GM23248 (cell line): ENCODE measurements around the gene CLPTM1L. TPM values are rescaled to one million over a fixed set of nuclear protein-coding genes. Genes with fewer than 3 reads are reported as not detected.

Experiments used
- DNase-seq: peaks from one replicate; pipeline ENCODE4 v3.0.0-alpha.2; 2015
- H2AFZ ChIP-seq: fragments of 200-600 bp; sonication (generic); 2 replicates; pipeline ENCODE4 v1.6.1; 2016; ENCODE audit warnings: antibody characterized with exemption
- H3F3A ChIP-seq: fragments of 200-600 bp; sonication (generic); 2 replicates; pipeline ENCODE4 v1.6.1; 2016; ENCODE audit warnings: mild to moderate bottlenecking, antibody characterized with exemption, mixed run types; ENCODE audit not compliant: insufficient read depth
- H3K27ac ChIP-seq: fragments of 200-600 bp; sonication (generic); 2 replicates; pipeline ENCODE4 v1.5.1; 2016; ENCODE audit warnings: mild to moderate bottlenecking
- H3K27me3 ChIP-seq: fragments of 200-600 bp; sonication (generic); replicated peaks from 2 replicates; pipeline ENCODE4 v1.6.1; 2016; ENCODE audit warnings: mild to moderate bottlenecking; ENCODE audit not compliant: insufficient read depth
- H3K36me3 ChIP-seq: fragments of 200-600 bp; sonication (generic); 2 replicates; pipeline ENCODE4 v1.6.1; 2016; ENCODE audit warnings: low read depth, mild to moderate bottlenecking
- H3K4me1 ChIP-seq: fragments of 200-600 bp; sonication (generic); 2 replicates; pipeline ENCODE4 v1.6.1; 2016; ENCODE audit warnings: mild to moderate bottlenecking; ENCODE audit not compliant: insufficient read depth
- H3K4me2 ChIP-seq: fragments of 200-600 bp; sonication (generic); one replicate; pipeline ENCODE4 v1.6.1; 2016; ENCODE audit warnings: mild to moderate bottlenecking; ENCODE audit not compliant: unreplicated experiment
- H3K4me3 ChIP-seq: fragments of 200-600 bp; sonication (generic); 2 replicates; pipeline ENCODE4 v1.5.1; 2016; ENCODE audit warnings: mild to moderate bottlenecking
- H3K79me2 ChIP-seq: fragments of 200-600 bp; sonication (generic); 2 replicates; pipeline ENCODE4 v1.6.1; 2016; ENCODE audit warnings: mild to moderate bottlenecking; ENCODE audit not compliant: insufficient read depth
- H3K9ac ChIP-seq: fragments of 200-600 bp; sonication (generic); 2 replicates; pipeline ENCODE4 v1.6.1; 2016; ENCODE audit warnings: mild to moderate bottlenecking
- H3K9me2 ChIP-seq: fragments of 200-600 bp; sonication (generic); 2 replicates; pipeline ENCODE4 v1.6.1; 2016; ENCODE audit warnings: mixed run types, mild to moderate bottlenecking, moderate library complexity; ENCODE audit not compliant: insufficient read depth
- H3K9me3 ChIP-seq: fragments of 200-600 bp; sonication (generic); one replicate; pipeline ENCODE4 v1.6.1; 2017; ENCODE audit warnings: low read depth
- H4K20me1 ChIP-seq: fragments of 200-600 bp; sonication (generic); 2 replicates; pipeline ENCODE4 v1.6.0; 2016; ENCODE audit not compliant: insufficient read depth
- EZH2 ChIP-seq: fragments of 200-600 bp; sonication (generic); IDR thresholded peaks from 2 replicates; pipeline ENCODE4 v1.6.1; 2018; ENCODE audit warnings: antibody characterized with exemption, mild to moderate bottlenecking; ENCODE audit not compliant: insufficient read depth, poor library complexity, severe bottlenecking
- EZH2phosphoT487 ChIP-seq: fragments of 200-600 bp; sonication (generic); IDR thresholded peaks from 2 replicates; pipeline ENCODE4 v1.6.1; 2018; ENCODE audit warnings: antibody characterized with exemption, moderate library complexity, mild to moderate bottlenecking, low read depth; ENCODE audit not compliant: insufficient read depth
- WGBS, 2 experiments: methylation state at CpG; one replicate each; pipeline ENCODE4 v1.1.6; 2015 to 2017; ENCODE audit warnings: low lambda C conversion rate in 2 of 2, low coverage in 1 of 2; ENCODE audit errors: missing lambda C conversion rate in 2 of 2; 5-methylcytosine and 5-hydroxymethylcytosine counted together
- in situ Hi-C: fragments of 300-500 bp; cut with MboI; formaldehyde crosslinking; loops from 2 replicates; pipeline ENCODE4 v1.15.0; 2020
- polyA plus RNA-seq: library from polyadenylated mRNA; unstranded; fragments of >200 nt; fragmentation: Nextera tagmentation; extraction: Ambion mirVana; gene quantifications from 2 replicates; pipeline ENCODE4 v1.2.1, GENCODE V29; 2016
- total RNA-seq: library from RNA; depleted of rRNA; stranded (reverse); fragments of >200 nt; shearing (Covaris generic); gene quantifications from 2 replicates; pipeline ENCODE4 v1.2.3, GENCODE V29; 2014

CLPTM1L gene
- total and polyA plus RNA-seq, 2 experiments from 2014 or later: 25.6 to 135 TPM

GRCh38 chr5:1316588-1317340 is 28.1 kb downstream of the CLPTM1L start:
- Histone ChIP-seq H3K9me3 (no peaks in the 10 kb centered on the region), H3K4me1 (no peaks in the 10 kb centered on the region), H3K79me2 (no peaks in the 10 kb centered on the region), H3K4me3 (no peak overlapping the region), H3K27ac (no peak overlapping the region), H3K9me2 (no peaks in the 10 kb centered on the region), H3K27me3 (no peaks in the 10 kb centered on the region), H3F3A (peaks cover 10% of the 10 kb centered on the region; the same call in 1 of the 2 replicates), H2AFZ (no peak overlapping the region), H3K9ac (no peak overlapping the region), H4K20me1 (no peaks in the 10 kb centered on the region), H3K36me3 (peaks cover 3% of the 10 kb centered on the region), H3K4me2 (no peak overlapping the region)
- DNase-seq: no peak
- in situ Hi-C loops: no loop called here
- 43 to 50% methylated on average over 16 to 17 of the region's 17 CpGs for WGBS, 2 experiments
- TF ChIP-seq EZH2 (no peak), EZH2phosphoT487 (no peak)

- no peak overlapping the region for H3K4me3 ChIP-seq
- in situ Hi-C loops: no loop called here
- TF ChIP-seq EZH2phosphoT487 (no peak), EZH2 (no peak)
These were observed 29.0 kb downstream of the CLPTM1L start for GRCh38 chr5:1315709-1316587.

GRCh38 chr5:1315018-1315708 is 29.7 kb downstream of the CLPTM1L start:
- H3K9ac ChIP-seq: no peak overlapping the region
- no peaks in the 10 kb centered on the region for H3K9me3 ChIP-seq
- H3K36me3 ChIP-seq: peaks cover 2% of the 10 kb centered on the region
- no peak overlapping the region for H3K4me3 ChIP-seq
- no peaks in the 10 kb centered on the region for H4K20me1 ChIP-seq
- no peaks in the 10 kb centered on the region for H3K79me2 ChIP-seq
- no peak for TF ChIP-seq EZH2
- TF ChIP-seq EZH2phosphoT487: no peak
- peaks cover 10% of the 10 kb centered on the region; the same call in 1 of the 2 replicates for H3F3A ChIP-seq
- H3K4me2 ChIP-seq: no peak overlapping the region
- in situ Hi-C loops: no loop called here
- no peaks in the 10 kb centered on the region for H3K4me1 ChIP-seq
- DNase-seq: no peak
- H3K9me2 ChIP-seq: no peaks in the 10 kb centered on the region
- 78 to 83% methylated on average over 13 of the region's 13 CpGs for WGBS, 2 experiments
- H2AFZ ChIP-seq: no peak overlapping the region
- H3K27ac ChIP-seq: no peak overlapping the region
- 0 out of 2 replicates have a peak, but pooled peaks cover 5% of the 10 kb centered on the region for H3K27me3 ChIP-seq

More at GRCh38 chr5:1315709-1316587, 29.0 kb downstream of the CLPTM1L start:
- Histone ChIP-seq H3F3A (peaks cover 10% of the 10 kb centered on the region; the same call in 1 of the 2 replicates), H3K27me3 (no peaks in the 10 kb centered on the region), H3K9me3 (no peaks in the 10 kb centered on the region), H3K79me2 (no peaks in the 10 kb centered on the region), H3K9ac (no peak overlapping the region), H3K27ac (no peak overlapping the region), H3K36me3 (peaks cover 3% of the 10 kb centered on the region), H3K9me2 (no peaks in the 10 kb centered on the region), H4K20me1 (no peaks in the 10 kb centered on the region), H3K4me2 (no peak overlapping the region), H2AFZ (no peak overlapping the region), H3K4me1 (no peaks in the 10 kb centered on the region)
- 48% methylated on average over 31 to 33 of the region's 33 CpGs for WGBS, 2 experiments
- DNase-seq: peak; percentile 24

DNA sequence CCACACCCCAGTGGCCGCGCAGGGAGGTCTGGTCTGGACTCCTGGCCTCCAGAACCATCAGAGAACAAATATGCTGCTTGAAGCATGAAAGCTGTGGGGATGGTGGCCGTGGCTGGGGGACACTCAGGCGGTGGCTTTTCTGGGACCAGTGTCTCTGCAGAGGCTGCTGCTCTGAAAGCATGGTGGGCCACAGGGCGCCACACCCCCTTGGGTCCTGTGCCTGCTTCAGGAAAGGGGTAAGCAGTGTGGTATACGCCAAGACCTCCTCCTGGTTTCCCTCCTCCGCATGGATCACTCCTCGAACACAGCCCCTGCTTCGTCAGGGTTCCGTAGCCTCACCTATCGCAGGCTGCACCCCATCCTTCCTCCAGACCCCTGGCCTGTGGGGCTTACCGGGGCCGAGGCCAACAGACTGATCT is 30.3 kb downstream of the CLPTM1L start:
- Histone ChIP-seq H3K4me2 (no peak overlapping the region), H3K27me3 (0 out of 2 replicates have a peak, but pooled peaks cover 10% of the 10 kb centered on the region), H3K4me3 (no peak overlapping the region), H3K79me2 (no peaks in the 10 kb centered on the region), H3K9me3 (no peaks in the 10 kb centered on the region), H4K20me1 (no peaks in the 10 kb centered on the region), H3K9me2 (no peaks in the 10 kb centered on the region), H3K27ac (no peak overlapping the region), H3K36me3 (no peaks in the 10 kb centered on the region; the same call in none of the 2 replicates), H3F3A (peaks cover 10% of the 10 kb centered on the region; the same call in 1 of the 2 replicates), H2AFZ (no peak overlapping the region), H3K4me1 (no peaks in the 10 kb centered on the region), H3K9ac (no peak overlapping the region)
- TF ChIP-seq EZH2phosphoT487 (no peak), EZH2 (no peak)
- DNase-seq: no peak
- WGBS, 2 experiments: 90 to 95% methylated on average over 13 of the region's 13 CpGs
- in situ Hi-C loops: no loop called here
